ENCODE measurements around the gene CNR2.
A peak's percentile ranks its signal among the peaks of the same experiment; 100 is the strongest.

Gene CNR2

DNA sequence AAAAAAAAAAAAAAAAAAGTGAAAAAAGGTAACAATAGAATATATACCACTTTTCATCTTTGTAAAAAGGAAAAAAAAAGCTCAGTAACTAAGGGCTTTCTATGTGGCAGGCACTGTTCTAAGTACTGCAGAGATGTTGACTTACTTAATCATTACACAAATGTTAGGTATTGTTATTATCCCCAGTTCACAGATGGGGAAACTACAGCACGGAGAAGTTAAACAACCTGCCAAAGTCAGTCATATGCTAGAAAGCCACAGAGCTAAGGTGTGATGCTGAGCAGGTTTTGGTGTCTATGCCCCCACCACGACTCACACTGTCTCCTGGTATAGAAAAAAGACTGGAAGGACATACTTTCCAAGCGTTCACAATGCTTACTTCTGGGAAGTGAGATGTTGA lies 39.9 kb upstream of the CNR2 start:
- H3K4me3 ChIP-seq, result no peak overlapping the region
- TF ChIP-seq, protein P1, sequence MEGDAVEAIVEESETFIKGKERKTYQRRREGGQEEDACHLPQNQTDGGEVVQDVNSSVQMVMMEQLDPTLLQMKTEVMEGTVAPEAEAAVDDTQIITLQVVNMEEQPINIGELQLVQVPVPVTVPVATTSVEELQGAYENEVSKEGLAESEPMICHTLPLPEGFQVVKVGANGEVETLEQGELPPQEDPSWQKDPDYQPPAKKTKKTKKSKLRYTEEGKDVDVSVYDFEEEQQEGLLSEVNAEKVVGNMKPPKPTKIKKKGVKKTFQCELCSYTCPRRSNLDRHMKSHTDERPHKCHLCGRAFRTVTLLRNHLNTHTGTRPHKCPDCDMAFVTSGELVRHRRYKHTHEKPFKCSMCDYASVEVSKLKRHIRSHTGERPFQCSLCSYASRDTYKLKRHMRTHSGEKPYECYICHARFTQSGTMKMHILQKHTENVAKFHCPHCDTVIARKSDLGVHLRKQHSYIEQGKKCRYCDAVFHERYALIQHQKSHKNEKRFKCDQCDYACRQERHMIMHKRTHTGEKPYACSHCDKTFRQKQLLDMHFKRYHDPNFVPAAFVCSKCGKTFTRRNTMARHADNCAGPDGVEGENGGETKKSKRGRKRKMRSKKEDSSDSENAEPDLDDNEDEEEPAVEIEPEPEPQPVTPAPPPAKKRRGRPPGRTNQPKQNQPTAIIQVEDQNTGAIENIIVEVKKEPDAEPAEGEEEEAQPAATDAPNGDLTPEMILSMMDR (IDR thresholded peaks at IDR 0.05), result no peak
- no peak overlapping the region for H3K27ac ChIP-seq
- no peak for DNase-seq (ENCODE audit: low spot score)

DNA sequence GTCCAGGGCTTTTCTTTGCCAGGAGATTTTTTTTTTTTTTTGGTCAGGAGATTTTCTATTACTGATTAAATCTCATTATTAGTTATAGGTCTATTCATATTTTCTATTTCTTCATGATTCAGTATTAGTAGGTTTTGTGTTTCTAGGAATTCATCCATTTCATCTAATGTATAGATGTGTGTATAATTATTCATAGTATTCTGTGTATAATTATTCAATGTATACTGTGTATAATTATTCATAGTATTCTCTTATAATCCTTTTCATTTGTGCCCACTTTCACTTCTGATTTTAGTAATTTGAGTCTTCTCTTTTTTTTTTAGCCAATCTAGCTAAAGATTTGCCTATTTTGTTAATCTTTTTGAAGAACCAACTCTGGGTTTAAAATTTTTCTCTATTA lies 34.2 kb upstream of the CNR2 start:
- Histone ChIP-seq H3K27ac (no peak overlapping the region), H3K4me3 (no peak overlapping the region)
- TF ChIP-seq, protein P1 (IDR thresholded peaks at IDR 0.05), result no peak
- DNase-seq (ENCODE audit: low spot score), result no peak

DNA sequence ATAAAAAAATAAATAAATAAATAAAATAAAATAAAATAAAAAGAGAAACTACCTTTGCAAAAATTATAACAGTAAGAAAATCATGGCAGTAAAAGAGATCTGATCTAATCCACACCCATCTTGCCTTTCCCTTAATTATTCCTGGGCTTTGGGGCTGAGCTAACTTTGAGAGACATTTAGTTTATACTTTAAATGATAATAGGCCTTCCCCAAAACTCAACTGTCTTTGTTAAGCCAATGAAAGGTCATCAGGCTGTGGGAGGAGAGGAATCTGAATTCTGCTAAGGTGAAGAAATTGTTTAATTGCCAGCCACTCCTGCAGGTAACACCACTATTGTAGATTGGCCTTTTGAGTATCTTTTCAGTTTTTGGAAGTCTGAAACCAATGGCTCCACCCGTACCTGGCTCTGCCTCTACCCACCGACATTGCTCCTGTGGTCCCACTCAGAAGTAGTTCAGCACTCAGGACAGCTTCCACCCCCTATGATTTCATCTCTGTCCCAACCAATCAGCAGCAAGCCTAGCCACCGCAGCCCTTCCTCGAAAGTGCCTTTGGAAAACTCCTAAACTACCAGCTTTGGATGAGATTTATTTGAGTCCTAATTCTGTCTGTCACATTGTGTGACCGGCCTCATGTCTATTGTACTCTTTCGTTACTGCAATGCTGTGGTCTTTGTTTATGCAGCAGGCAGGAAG lies 23.5 kb upstream of the CNR2 start:
- H3K4me3 ChIP-seq, result no peak overlapping the region
- TF ChIP-seq, protein P1 (IDR thresholded peaks at IDR 0.05), result no peak
- DNase-seq (ENCODE audit: low spot score), result peak; percentile 35
- H3K27ac ChIP-seq, result no peak overlapping the region

DNA sequence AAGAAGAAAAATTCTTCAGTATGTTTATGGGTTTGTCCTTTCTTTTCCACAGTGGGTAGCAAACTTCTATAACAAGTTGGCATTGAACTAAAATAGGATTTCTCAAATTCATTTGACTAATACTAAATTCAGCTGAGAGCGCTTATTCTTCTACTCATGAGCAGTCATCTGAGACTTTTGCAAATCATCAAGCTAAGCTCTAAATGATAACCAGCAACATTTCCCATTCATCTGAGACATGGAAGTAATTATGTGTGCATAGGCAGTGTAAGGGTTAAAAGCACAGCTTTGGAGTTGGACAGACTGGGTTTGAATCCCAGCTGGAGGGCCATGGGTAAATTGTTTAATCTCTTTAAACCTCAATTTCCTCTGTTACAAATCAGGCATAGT lies 18.3 kb upstream of the CNR2 start:
- TF ChIP-seq, protein P1 (IDR thresholded peaks at IDR 0.05), result no peak
- peak overlapping the region; percentile 82 to 85 for H3K27ac ChIP-seq
- H3K4me3 ChIP-seq, result no peak overlapping the region
- no peak for DNase-seq (ENCODE audit: low spot score)

DNA sequence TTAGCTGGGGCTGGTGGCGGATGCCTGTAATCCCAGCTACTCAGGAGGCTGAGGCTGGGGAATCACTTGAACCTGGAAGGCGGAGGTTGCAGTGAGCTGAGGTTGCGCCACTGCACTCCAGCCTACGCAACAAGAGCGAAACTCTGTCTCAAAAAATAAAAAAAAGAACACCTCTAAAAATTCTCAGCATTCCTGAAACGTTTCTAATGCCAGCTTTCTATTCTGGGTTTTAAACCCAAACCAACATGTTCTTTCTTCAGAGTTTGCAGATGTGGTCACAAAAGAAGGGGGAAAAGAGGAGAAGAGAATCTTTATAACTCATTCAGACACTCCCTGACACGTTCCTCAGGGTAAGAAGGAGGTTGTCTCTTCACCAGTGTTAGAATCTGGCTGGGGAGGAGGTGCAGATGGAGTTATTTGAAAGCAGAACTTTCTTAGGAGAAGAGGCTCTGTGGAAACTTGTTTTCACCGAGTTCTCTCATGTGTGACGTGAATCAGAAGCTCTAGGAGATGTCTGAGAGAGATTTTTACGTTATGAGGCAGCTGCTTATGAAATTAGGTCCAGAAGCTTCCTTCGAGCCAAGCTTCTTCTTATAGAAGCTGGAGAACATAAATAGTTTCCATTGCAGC lies 17.8 kb upstream of the CNR2 start:
- Histone ChIP-seq H3K27ac (peak overlapping the region; percentile 82 to 85), H3K4me3 (peak overlapping the region; percentile 47)
- peak; percentile 71 for DNase-seq (ENCODE audit: low spot score)
- TF ChIP-seq, protein P1 (IDR thresholded peaks at IDR 0.05), result no peak

DNA sequence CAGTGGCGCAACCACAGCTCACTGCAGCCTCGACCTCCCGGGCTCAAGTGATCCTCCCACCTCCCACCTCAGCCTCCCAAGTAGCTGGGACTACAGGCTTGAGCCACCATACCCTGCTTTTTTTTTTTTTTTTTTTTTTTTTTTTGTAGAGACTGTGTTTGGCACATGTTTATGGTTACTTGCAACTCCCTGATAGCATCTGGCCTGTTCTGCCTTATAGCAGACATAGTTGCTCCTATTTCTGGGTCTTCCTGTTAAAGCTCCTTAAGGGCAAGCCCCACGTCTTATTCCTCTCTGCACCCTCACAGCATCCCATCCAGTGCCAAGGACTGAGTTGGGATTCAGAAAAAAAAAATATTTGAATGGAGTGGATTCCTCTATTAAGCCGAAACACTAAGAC lies 17.1 kb upstream of the CNR2 start:
- no peak overlapping the region for H3K4me3 ChIP-seq
- DNase-seq (ENCODE audit: low spot score), result no peak
- peak overlapping the region; percentile 82 to 85 for H3K27ac ChIP-seq
- TF ChIP-seq, protein P1 (IDR thresholded peaks at IDR 0.05), result no peak

DNA sequence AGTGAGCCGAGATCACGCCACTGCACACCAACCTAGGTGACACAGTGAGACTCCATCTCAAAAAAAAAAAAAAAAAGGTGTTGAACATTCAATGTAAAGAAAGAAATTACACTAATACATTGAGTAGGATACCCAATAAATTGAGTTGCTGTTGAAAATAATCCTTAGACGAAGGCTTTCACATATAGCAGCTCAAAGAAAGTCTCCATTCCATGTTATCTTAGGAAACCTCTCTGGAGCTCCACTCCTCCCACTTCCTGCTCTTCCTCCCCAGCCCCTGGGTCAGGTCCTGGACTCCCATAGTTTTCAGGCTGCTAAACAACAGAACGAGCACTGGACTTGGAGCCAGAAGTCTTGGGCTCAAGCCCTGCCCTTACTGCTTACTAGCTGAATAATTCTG lies 15.6 kb upstream of the CNR2 start:
- no peak overlapping the region for H3K27ac ChIP-seq
- no peak for DNase-seq (ENCODE audit: low spot score)
- TF ChIP-seq, protein P1 (IDR thresholded peaks at IDR 0.05), result no peak
- no peak overlapping the region for H3K4me3 ChIP-seq

Measured in coronary artery (tissue), 2 donors.